SH-SY5Y (cell line): ENCODE results near the gene ZNF418.

Experiments used
- GATA2 ChIP-seq: IDR thresholded peaks from 2 replicates; pipeline ENCODE4 v1.6.1; 2011; ENCODE audit warnings: mild to moderate bottlenecking, low read depth, low read length
- GATA3 ChIP-seq: IDR thresholded peaks from 2 replicates; pipeline ENCODE4 v1.6.1; 2011; ENCODE audit warnings: low read depth, mild to moderate bottlenecking, low read length, moderate library complexity

DNA sequence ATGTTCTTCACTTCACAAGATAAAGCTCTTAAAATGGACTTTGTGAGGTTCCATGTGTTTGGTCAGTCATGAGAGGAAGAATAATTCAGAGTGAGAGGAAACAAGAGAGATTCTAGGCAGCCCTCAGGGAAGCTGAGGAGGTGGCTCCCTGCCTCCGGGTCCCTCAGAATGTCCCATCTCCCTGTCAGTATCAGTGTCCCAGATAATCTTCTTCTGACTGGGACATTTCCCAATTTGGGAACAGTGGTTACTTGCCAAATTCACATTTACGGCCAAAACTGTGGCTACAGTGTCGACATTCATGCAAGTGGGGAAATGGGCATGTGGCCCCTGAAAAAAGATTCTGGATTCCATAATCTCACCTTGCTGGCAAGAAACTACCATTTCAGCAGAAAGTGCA is 27.8 kb downstream of the ZNF418 start:
- no peak for TF ChIP-seq GATA2
- no peak for TF ChIP-seq GATA3
